Activated CD4-positive, alpha-beta T cell treated with anti-CD3 and anti-CD28 coated beads for 4 hours (primary cell): ENCODE measurements around the gene ASIC2.

Experiments used
- DNase-seq, 2 donors: peaks; one replicate each; pipeline ENCODE4 v3.0.0-alpha.2; 2020

Gene ASIC2

DNA sequence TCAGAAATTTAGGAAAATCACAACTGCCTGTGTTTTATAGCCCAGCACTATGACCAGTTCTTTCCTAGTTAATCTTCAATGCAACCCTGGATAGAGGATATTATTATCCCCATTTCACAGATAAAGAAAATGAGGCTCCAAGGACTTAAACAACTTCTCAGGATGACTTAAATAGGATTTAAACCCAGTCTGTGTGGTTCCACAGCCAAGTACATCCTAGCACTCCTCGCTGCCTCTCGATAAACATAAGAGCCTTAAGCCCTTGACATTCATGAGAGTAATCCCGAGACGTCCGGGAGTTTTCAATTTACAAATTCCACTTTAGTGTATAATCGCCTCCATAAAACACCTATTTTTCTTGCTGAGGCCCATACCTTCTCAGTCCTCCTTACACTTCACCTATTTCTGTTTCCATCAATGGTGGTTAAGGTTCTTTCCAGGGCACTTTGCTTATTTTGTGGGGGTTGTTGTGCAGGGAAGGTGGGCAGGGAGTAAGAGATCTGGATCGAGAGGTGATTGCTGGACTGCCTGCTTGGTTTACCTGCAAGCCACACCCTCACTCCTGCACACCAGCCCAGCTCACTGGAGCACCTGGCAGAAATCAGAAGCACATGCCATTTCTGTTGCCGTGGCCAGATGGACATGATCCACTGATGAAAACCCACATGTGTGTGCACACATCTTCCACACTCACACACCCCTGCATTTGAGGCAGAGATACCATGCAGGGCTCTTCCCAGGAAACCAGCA, 50.5 kb downstream of the ASIC2 start:
- no peak for DNase-seq

DNA sequence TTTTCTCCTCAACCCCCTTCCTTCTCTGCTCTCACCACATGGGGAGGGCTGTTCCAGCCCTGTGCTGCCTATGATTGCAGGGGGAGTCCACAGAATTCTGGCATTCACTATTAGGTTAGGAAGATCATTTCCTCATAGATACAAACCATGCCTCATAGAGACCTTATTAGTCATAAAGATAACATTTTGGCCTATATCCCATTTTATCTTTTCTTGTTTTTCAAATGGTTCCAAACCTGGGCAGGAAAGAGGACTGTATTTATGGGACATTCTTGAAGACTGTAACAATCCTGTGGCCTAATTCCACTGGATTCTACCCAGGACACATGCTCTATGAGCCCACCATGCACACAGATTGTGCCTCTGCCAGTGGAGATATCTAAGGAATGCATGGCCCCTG, 51.7 kb downstream of the ASIC2 start:
- DNase-seq: no peak

DNA sequence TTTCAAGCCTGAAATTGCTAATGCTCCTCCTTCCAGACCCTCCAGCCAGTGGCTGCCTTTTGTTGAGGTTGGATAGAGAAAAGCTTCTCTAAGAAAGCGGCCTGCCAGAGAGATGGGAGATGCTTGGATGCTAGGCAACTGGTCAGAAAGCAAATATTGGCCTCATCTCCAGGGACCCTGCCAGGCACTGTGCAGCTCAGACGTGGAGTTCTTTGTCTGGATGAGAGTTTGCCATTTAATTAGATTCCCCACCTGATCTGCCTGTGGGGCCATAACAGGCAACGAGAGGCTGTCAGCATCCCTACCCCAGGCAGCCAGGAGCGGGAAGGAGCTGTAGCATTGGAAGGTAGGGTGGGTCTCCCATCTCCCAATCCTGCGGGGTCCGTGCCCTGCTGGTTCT, 52.7 kb downstream of the ASIC2 start:
- no peak for DNase-seq

DNA sequence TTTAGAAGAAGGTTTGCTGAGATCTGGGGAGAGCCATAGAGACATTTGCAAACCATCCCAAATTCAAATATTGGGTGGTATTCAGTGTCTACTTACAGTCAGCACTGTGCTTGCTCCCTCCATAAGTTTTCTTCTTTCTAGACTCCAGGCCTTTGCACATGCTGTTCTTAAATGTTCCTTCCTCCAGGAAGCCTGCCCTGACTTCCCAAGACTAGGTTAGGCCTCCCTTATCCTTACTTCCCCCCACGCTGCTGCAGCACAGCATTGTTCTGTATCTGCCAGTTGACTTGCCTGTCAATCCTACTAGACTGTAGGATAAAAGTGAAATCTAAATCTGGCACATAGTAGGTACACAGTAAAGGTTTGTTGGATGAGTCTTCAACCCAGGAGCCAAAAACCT, 53.4 kb downstream of the ASIC2 start:
- DNase-seq: no peak

DNA sequence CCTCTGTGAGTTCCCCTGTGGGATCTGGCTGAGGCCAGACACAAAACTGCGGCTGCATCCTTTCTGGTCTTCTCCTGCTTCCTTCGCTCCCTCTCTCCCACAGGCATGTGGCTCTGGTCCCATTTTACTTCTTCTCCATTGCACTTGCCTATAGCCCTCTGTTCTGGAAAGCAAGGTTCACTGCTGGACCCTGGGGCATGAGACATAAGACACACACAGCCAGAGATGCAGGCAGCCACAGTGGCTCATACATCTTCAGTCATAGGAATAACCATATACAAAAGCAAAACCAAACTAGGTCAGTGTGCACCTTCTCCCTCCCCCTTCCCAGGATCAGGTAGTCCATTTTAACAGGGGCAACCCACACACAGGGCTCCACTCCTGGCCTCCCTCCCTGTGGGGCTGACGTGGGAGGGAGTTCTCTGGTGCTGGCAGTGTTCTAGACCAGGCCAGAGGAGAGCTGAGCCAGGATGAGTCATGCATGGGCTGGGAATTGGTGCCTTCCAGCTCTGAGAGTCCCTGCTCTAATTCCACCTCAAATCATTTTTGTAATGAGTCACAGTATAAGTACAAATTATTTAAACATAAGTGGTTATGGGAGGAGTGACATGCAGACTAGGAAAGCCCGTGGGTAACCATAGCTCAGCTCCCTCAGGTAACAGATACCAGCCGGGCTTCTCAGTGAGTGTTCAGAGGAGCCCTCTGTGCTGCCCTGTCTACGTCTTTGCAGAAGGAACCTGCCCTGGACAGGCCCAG, 58.0 kb downstream of the ASIC2 start:
- no peak for DNase-seq

DNA sequence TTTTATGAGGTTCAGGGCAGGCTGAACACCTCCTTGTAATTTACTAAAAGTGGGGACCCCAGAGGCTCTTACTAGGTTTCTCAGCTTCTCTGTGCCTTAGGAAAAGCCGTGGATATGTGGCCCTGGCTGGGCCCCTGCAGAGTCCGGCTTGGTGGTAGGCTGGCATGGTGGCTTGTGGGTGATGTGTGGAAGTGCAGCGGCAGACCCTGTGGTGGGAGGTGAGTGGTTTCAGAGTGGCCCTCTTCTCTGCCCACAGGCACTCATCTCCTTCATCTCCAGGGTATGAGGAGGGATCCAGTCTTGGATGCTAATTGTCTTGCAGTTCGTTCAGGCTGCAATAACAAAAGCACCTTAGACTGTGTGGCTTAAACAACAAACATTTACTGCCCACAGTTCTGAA, 58.9 kb downstream of the ASIC2 start:
- no peak for DNase-seq

DNA sequence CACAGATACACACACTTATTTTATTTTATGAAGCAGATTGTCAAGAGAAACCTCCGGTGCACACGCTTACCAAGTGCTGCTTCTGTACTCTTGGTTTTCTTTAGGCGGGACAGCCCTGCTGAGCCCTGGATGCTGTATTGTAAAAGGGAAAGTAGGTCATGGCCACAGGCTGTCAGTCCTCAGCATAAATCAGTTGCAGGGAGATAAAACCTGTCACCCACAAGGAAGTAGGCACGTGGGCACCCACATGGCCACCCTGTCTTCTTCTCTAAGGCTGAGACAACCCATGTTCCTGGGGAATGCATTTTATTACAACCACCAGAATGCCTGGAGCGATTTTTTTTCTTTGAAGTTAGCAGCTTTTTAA, 59.3 kb downstream of the ASIC2 start:
- DNase-seq: no peak

DNA sequence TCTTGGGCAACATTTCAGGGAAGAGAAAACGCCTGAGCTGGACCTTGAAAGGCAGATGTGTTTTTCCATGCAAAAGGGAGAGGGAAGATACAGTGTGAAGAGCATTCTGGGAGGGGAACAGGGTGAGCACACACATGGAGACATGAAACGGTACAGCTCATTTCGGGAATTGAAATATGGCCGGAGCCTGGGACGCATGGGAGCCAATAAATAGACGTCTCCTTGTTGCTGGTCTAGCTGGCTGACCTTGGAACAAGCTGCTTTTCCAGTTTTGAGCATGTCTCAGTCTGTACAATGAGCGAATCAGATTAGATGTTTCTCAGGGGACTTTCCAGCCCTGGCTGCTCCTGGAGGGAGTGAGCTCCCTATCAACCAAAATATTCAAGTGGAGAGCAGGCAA, 63.6 kb downstream of the ASIC2 start:
- DNase-seq: no peak

DNA sequence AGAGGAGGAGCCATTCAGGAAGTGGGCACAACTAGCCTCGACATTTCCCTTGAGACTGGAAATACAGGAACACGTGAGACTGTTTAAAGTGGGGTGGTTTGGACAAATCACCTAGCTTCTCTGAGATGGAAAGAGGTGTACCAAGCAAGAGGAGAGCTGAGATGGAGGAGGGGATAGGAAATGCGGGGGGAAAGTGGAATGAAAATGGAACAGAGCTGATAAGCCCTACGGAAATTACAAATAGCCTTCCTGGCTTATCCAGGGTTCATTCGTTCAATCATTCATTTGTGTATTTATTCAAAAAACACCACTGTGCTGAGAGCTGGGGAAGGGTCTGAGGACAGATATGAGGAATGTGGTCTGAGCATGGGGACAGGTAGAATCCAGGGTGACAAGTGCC, 64.1 kb downstream of the ASIC2 start:
- DNase-seq: no peak

DNA sequence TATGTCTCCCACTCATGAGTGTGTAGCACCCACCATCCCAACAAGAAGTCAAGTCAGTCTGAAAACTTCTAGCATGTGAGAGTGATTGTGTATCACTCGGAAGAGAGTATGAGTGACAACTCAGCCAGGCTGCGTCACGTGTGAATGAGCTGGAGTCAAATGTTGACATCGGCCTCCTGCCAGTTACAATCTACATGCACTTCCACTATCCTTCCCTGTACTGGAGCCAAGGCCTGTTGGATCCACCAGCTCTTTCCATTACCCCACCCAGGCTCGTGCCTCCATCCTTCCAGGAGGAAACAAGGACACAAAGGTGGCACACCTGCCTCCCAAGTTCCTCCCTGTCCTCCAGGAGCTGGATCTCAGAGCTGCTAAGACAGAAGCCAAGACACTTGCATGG, 64.5 kb downstream of the ASIC2 start:
- no peak for DNase-seq

DNA sequence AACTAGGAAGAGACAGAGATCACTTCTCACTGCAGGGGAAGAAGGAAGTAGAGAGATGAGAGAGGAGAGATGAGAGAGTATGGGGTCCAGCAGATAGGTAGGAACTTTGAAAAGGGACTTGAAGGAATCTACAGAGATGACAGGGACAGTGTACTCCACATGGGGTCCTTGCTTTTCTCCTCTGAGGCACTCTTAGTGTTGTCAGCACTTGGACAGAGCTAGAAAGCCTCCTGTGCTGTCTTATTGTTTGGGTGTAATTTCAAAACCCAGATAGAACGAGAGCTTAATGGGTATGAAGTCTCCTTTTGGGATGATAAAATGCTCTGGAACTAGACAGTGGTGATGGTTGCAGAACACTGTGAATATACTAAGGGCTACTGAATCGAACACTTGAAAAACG, 65.2 kb downstream of the ASIC2 start:
- DNase-seq: no peak

DNA sequence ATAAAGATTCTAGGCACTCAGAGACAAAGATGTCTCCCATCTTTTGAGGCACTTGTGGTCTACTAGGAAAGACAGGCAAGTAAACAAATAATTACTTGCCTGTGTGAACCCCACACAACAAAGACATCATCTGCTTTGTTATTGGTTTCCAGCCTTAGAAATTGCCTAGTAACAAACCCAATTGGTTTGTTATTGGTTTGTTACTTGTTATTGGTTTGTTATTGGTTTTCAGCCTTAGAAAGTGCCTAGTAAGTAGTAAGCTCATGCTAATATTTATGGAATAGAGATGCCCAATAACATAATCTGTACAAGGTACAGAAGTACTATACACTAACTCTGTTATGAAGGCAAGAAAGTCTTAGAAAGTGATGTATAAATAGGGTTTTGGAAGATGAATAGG, 67.1 kb downstream of the ASIC2 start:
- DNase-seq: no peak

DNA sequence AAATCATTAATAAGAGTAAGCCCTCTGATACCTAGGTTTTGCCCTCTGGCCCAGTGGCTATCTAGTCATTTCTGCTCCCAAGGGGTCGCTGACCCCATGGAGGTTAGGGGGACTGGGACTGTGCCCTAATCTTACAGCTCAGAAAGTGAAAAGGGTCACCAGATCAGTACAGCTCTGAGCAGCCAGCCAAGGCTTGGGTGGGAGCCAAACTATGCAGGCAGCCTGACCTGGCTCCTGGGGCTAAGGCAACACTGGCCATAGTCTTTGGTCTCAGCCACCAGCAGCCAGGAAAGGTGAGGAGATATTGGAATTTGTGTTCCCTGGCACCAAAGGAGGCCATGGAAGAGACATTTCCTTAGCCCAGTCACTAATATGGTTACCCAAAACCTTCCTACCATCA, 67.6 kb downstream of the ASIC2 start:
- no peak for DNase-seq

DNA sequence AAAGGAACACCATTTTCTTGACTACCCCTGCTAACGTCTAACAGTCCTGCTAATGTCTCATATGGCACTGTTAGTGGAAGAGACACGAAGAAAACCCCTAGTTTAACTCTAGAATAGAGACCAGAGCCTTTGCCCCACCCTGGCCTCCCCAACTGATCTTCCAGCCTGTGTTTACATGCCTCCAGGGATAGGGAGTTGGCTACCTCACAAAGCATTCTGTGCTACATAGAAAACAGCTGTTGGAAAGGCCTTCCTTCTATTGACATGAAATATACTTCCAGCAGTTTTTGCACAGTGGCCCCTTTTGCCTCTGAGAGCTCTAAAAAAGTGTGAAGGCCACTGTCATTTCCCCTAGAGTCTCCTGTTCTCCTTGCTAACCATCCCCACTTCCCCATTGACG, 73.1 kb downstream of the ASIC2 start:
- DNase-seq: no peak

DNA sequence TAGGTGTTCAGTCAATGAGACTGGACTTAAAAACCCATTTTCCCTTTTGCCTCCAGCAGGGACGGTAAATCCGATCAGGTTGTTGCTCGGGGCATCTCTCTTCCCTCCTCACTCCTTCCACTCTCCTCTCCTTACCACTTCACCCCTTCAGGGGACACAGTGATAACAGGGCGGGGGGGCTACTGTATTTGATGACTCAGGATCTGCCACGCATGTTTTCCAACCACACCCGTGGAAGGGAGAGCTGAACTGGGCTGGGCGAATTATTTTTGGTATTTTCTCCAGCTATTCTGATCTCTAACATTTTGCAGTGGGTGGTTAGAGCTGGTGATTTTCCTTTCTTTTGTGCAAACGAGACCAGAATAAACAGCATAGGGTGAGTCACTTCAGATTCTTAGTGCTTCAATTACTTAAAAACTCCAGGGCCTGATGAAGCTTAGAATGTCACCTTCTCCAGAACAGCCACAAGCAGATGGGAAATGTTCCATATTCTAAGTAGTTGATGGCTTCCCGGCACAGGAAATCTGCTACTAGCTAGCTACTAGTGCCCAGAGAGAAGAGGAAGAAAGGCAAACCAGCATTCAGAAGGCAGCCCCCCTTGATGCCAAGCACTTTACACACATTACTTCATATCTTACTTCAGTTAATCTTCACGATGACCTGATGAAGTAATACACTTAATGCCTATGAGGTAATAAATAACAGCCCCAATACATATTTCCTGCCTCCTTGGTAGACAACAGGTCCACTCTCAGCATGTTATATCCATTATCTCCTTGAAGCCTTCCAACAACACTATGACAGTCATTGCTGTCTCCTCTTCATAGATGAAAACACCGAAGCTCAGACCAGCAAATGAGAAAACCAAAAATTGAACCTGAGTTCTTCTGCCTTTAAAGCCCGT, 74.1 kb downstream of the ASIC2 start:
- no peak for DNase-seq

DNA sequence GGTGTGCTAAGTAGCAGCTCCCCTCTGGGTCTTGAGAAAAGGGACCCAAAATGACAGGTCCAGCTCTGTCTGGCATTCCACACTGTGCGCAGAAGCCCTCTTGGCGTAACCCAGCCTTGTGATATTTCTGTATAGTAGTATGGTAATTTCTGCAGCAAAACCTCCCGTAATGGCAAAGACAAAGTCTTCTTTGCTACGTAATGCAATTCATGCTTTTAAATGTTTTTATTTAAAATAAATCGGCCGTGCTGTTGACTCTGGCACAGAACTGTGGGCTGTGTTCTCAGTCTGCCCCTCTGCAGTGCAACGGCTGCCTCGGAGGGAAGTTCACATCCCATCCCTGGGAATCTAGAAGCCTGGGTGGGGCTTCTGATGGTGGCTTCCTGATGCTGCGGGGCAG, 75.2 kb downstream of the ASIC2 start:
- DNase-seq: no peak

DNA sequence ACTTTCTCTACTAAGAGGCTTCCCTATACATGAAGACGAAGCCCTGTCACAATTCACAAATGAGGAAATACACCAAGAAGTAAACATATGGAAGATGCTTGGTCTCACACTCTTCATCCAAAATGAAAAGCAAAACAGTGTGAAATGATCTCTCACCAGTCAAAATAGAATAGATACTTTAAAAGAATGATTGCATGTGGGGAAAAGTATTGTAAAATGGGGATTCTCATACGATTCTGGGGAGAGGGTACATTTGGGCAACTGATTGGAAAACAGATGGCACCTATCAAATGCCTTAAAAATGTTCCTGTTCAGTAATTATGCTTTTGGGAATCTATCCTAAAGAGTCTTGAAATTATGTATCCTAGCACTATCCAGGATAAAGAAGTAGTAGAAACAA, 78.1 kb downstream of the ASIC2 start:
- DNase-seq: no peak

DNA sequence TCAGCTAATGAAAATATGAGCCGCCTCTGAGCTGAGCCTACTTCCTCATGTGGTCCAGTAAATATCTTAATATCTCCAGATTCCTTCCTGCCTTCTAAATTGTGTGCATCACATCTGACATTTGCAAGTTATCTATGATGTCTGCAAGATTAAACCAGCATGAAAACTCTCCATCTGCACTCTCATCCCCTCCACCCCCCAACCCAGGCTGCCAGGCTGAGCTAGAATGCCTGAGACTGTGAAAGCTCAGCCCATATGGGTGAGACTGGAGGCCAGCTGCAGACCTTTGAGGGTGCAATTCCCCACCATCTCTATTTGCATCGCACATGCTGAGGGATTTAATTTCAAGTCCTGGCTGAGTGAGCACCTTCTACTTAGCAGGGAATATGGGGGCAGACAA, 82.8 kb downstream of the ASIC2 start:
- no peak for DNase-seq

DNA sequence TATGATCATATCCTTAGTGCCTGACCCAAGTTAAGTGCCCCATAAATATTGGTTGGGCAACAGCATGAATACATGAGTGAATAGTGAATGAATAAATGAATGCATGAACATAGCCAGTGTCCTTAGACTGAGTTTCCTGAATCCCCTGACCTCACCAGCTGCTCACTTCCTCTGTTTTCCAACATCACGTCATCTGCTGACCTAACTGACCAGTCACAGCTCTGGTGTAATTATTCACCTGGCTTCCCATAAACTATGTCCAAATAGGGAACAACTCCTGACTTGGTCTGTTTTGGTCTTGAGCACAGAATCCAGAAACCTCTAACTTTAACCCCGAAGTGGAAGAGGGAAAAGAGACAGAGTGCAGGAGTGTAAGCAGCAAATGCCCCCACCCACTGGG, 83.4 kb downstream of the ASIC2 start:
- no peak for DNase-seq

DNA sequence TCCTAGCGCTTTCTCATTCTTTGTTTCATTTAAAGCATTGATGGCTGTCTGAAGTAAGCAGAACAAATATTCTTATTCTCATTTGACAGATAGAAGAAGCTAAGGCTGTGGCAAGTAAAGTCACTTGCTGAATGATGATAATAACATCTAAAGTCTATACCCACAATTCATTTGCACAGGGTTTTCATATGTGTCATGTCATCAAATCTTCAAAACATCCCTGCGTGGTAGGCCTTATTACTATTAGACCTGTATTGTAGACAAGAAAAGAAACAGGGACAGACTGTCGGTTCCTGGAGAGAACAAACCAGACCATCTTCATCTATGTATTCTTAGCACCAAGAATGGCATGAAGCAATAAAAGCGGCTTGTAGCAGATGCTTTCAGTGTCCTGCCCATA, 85.9 kb downstream of the ASIC2 start:
- no peak for DNase-seq

DNA sequence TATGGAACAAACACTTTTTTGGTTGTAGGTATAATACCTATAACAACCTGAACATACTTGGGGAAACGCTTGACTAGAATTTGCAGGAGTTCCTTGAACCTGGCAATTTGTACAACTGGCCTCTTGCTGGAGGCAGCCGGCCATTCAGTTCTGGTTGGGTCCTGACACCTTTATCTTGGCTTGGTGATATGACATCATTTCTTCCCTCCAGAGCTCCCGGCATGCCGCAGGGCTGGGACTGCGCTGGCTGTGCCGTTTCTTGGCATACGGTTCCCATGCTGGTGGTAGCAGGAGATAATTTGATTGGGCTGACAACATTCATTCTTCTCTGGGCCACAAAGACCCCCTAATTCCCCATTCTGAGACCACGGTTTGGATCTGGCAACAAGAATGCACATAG, 87.5 kb downstream of the ASIC2 start:
- no peak for DNase-seq

DNA sequence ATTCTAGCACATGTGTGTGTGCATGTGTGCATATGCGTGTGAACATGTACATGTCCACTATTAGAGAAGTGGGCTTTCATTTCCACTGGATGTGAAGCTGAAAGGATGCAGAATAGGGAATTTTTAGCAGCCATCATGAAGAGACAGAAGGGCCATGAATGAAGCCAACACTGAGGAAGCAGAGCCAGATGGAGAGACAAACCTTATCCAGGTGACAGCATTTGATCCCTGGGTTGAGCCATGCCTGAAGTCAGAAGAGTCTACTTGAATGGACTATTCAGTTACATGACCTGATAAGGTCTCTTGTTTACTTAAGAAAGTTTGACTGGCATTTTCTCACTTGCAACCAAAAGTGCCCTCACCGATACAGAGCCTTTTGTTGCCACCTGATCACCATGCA, 88.4 kb downstream of the ASIC2 start:
- DNase-seq: no peak

DNA sequence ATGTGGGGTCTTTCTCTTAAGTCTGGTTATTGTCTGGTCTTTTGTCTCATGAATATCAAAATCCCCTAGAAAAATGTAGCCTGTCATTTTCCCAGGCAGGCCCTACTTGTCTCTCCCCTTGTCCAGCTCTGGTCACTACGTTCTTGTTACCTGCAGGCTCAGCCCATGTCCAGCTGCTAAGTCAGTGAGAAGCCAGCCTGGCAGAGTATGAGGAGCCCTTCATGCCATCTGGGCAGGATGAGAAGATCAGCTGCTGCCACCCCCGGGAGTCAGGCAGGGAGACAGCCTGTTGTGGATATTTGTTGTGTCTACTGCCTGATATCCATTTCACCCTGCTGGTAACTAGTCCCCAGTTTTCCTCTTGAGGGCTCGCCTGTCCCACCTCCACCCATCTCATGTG, 88.9 kb downstream of the ASIC2 start:
- no peak for DNase-seq
